ENCODE measurements around the gene C14orf119. TPM values are rescaled to one million over a fixed set of nuclear protein-coding genes. Genes with fewer than 3 reads are reported as not detected.

Gene C14orf119
- total RNA-seq, 1 experiment from 2014 or later, result 39.6 TPM

DNA sequence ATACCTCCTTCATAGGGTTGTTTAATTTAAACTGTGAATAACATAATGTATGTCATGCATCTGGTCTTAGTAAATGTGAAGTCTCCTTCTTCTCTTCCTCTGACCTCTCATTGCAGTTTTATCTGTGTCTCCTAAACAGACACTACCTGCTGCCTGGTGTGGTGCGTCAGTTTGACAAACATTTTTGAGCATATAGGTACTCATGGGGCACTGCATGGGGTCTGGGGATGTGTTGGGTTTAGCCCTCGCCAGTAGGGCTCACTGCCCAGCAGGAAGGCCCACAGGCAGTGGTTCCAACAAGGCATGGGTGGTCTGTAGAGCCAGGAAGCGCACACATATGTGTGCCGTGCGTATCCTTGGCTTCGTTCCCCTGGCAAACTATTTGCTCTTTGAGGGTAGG lies 26.8 kb downstream of the C14orf119 start:
- no peak overlapping the region for H3K4me3 ChIP-seq (ENCODE audit: low read depth in 2 of 2, low read length in 2 of 2)
- DNase-seq (ENCODE audit: low read depth, low spot score) (no peak), ATAC-seq (no peak)
- no peaks in the 10 kb centered on the region for H3K4me1 ChIP-seq (ENCODE audit: control insufficient read depth, insufficient read depth, low read length)
- TF ChIP-seq, protein P1, sequence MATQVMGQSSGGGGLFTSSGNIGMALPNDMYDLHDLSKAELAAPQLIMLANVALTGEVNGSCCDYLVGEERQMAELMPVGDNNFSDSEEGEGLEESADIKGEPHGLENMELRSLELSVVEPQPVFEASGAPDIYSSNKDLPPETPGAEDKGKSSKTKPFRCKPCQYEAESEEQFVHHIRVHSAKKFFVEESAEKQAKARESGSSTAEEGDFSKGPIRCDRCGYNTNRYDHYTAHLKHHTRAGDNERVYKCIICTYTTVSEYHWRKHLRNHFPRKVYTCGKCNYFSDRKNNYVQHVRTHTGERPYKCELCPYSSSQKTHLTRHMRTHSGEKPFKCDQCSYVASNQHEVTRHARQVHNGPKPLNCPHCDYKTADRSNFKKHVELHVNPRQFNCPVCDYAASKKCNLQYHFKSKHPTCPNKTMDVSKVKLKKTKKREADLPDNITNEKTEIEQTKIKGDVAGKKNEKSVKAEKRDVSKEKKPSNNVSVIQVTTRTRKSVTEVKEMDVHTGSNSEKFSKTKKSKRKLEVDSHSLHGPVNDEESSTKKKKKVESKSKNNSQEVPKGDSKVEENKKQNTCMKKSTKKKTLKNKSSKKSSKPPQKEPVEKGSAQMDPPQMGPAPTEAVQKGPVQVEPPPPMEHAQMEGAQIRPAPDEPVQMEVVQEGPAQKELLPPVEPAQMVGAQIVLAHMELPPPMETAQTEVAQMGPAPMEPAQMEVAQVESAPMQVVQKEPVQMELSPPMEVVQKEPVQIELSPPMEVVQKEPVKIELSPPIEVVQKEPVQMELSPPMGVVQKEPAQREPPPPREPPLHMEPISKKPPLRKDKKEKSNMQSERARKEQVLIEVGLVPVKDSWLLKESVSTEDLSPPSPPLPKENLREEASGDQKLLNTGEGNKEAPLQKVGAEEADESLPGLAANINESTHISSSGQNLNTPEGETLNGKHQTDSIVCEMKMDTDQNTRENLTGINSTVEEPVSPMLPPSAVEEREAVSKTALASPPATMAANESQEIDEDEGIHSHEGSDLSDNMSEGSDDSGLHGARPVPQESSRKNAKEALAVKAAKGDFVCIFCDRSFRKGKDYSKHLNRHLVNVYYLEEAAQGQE (IDR thresholded peaks at IDR 0.05; ENCODE audit: insufficient read depth in 1 of 2, low read depth in 2 of 2, low read length in 1 of 2), result no peak
- ChIA-PET CTCF (interaction anchor here (0.8 to 3.2 kb wide), 2 partner anchors 65 to 68 kb away, joined by 3 to 30 read pairs; no protein-coding TSS in a partner anchor), POLR2A (no interaction called here)
- intact Hi-C loops (cut with micrococcal nuclease; ENCODE audit: unreplicated experiment) (no loop called here), in situ Hi-C loops (cut with HindIII; ENCODE audit: low pct_unique_long_range_greater_than_20kb, low sequenced_read_pairs) (no loop called here)
- no peaks in the 10 kb centered on the region for H3K27me3 ChIP-seq (ENCODE audit: control insufficient read depth, insufficient read depth, low read length)
- no peaks in the 10 kb centered on the region for H3K9me3 ChIP-seq (ENCODE audit: control insufficient read depth, insufficient read depth, low read depth, low read length)
- no TSS peak for BruUV-seq (replicated peaks)
- no peaks in the 10 kb centered on the region for H3K36me3 ChIP-seq (ENCODE audit: control insufficient read depth, insufficient read depth, low read length)
- H3K27ac ChIP-seq (ENCODE audit: low read length), result no peak overlapping the region

DNA sequence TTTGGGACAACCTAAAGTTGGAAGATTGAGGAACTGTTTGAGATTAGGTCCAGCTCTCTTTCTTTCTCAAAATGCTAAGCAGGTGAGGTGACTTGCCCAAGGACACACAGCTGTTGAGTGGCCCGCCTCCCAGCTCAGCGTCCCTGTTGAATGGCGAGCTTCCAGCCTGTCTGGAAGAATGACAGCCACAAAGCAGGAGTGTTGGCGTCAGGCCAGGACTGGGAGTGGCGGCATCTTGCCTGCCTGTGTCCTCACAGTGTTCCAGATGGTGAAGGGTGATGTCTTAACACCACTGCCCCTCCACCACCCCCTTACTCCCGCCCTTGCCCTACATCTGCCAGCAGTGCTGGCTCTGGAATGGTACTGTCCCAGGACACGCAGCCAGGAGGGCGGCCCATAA lies 28.1 kb downstream of the C14orf119 start:
- intact Hi-C loops (cut with micrococcal nuclease; ENCODE audit: unreplicated experiment), result no loop called here
- ChIA-PET POLR2A (no interaction called here), CTCF (interaction anchor here (0.6 kb wide), 1 partner anchor 66 kb away, joined by 4 read pairs; no protein-coding TSS in a partner anchor)
- in situ Hi-C loops (cut with HindIII; ENCODE audit: low pct_unique_long_range_greater_than_20kb, low sequenced_read_pairs), result no loop called here
- ATAC-seq (no peak), DNase-seq (ENCODE audit: low read depth, low spot score) (no peak)
- BruUV-seq (replicated peaks), result no TSS peak
- TF ChIP-seq TCF7L2 (IDR thresholded peaks at IDR 0.05; ENCODE audit: low read depth, low read length) (no peak), POLR2AphosphoS5 (IDR thresholded peaks at IDR 0.05; ENCODE audit: low read depth, low read length) (no peak), SIN3A (IDR thresholded peaks at IDR 0.05; ENCODE audit: borderline replicate concordance, insufficient read depth, low read depth, low read length) (no peak)
- TF ChIP-seq, protein P1 (IDR thresholded peaks at IDR 0.05; ENCODE audit: insufficient read depth in 1 of 2, low read depth in 2 of 2, low read length in 1 of 2), result no peak
- TF ChIP-seq, protein P2, sequence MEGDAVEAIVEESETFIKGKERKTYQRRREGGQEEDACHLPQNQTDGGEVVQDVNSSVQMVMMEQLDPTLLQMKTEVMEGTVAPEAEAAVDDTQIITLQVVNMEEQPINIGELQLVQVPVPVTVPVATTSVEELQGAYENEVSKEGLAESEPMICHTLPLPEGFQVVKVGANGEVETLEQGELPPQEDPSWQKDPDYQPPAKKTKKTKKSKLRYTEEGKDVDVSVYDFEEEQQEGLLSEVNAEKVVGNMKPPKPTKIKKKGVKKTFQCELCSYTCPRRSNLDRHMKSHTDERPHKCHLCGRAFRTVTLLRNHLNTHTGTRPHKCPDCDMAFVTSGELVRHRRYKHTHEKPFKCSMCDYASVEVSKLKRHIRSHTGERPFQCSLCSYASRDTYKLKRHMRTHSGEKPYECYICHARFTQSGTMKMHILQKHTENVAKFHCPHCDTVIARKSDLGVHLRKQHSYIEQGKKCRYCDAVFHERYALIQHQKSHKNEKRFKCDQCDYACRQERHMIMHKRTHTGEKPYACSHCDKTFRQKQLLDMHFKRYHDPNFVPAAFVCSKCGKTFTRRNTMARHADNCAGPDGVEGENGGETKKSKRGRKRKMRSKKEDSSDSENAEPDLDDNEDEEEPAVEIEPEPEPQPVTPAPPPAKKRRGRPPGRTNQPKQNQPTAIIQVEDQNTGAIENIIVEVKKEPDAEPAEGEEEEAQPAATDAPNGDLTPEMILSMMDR (IDR thresholded peaks at IDR 0.05), result no peak
- Histone ChIP-seq H3K36me3 (ENCODE audit: control insufficient read depth, insufficient read depth, low read length) (no peaks in the 10 kb centered on the region), H3K27me3 (ENCODE audit: control insufficient read depth, insufficient read depth, low read length) (no peaks in the 10 kb centered on the region), H3K27ac (ENCODE audit: low read length) (no peak overlapping the region), H3K9me3 (ENCODE audit: control insufficient read depth, insufficient read depth, low read depth, low read length) (no peaks in the 10 kb centered on the region), H3K4me1 (ENCODE audit: control insufficient read depth, insufficient read depth, low read length) (no peaks in the 10 kb centered on the region), H3K4me3 (ENCODE audit: low read depth in 2 of 2, low read length in 2 of 2) (no peak overlapping the region)

Measured in Panc1 (cell line).